Measurements from ENCODE around the gene SLC22A14.

DNA sequence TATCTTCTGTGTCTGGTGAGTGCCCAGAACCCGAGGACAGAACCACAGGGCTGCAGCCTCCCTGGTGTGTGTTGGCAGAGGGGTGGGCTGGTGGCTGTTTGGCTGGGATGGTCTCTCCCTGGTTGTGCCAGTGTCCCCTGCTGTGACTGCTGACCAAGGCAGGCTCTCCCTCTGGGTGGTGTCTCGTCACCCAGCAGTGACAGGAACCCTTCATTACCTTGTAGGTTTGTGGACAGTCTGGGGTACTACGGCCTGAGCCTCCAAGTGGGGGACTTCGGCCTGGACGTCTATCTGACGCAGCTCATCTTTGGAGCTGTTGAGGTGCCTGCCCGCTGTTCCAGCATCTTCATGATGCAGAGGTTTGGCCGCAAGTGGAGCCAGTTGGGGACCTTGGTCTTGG lies 6.4 kb upstream of the SLC22A14 start:
- TF ChIP-seq, protein P1, sequence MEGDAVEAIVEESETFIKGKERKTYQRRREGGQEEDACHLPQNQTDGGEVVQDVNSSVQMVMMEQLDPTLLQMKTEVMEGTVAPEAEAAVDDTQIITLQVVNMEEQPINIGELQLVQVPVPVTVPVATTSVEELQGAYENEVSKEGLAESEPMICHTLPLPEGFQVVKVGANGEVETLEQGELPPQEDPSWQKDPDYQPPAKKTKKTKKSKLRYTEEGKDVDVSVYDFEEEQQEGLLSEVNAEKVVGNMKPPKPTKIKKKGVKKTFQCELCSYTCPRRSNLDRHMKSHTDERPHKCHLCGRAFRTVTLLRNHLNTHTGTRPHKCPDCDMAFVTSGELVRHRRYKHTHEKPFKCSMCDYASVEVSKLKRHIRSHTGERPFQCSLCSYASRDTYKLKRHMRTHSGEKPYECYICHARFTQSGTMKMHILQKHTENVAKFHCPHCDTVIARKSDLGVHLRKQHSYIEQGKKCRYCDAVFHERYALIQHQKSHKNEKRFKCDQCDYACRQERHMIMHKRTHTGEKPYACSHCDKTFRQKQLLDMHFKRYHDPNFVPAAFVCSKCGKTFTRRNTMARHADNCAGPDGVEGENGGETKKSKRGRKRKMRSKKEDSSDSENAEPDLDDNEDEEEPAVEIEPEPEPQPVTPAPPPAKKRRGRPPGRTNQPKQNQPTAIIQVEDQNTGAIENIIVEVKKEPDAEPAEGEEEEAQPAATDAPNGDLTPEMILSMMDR (IDR thresholded peaks at IDR 0.05) = no peak
- no peak for TF ChIP-seq POLR2A (IDR thresholded peaks at IDR 0.05)
